WTC11 (cell line): ENCODE data around the gene GINS1.

Experiments used
- TF ChIP-seq, protein P1 (sequence below): sonication (generic); formaldehyde crosslinking; conservative IDR thresholded peaks from 2 replicates; pipeline ENCODE4 v1.8.1; 2023; ENCODE audit warnings: mild to moderate bottlenecking, low read depth, missing genetic modification reagents, moderate library complexity
- TF ChIP-seq, protein P2 (sequence below): sonication (generic); formaldehyde crosslinking; IDR thresholded peaks from 2 replicates; pipeline ENCODE4 v1.8.1; 2023; ENCODE audit warnings: mild to moderate bottlenecking, missing genetic modification reagents, moderate library complexity

DNA sequence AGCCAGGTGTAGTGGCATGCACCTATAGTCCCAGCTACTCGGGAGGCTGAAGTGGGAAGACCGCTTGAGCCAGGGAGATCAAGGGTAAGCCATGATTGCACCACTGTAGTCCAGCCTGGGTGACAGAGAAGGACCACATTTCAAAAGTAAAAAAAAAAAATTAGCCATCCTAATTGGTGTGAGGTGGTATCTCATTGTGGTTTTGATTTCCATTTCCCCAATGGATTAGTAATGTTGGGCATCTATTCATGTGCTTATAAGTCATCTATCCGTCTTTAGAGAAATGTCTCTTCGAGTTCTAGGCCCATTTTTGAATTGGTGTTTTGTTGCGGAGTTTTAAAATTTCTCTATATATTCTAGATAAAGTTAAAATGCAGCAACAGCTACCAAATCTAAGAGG lies 38.5 kb upstream of the GINS1 start:
- TF ChIP-seq, protein P1, sequence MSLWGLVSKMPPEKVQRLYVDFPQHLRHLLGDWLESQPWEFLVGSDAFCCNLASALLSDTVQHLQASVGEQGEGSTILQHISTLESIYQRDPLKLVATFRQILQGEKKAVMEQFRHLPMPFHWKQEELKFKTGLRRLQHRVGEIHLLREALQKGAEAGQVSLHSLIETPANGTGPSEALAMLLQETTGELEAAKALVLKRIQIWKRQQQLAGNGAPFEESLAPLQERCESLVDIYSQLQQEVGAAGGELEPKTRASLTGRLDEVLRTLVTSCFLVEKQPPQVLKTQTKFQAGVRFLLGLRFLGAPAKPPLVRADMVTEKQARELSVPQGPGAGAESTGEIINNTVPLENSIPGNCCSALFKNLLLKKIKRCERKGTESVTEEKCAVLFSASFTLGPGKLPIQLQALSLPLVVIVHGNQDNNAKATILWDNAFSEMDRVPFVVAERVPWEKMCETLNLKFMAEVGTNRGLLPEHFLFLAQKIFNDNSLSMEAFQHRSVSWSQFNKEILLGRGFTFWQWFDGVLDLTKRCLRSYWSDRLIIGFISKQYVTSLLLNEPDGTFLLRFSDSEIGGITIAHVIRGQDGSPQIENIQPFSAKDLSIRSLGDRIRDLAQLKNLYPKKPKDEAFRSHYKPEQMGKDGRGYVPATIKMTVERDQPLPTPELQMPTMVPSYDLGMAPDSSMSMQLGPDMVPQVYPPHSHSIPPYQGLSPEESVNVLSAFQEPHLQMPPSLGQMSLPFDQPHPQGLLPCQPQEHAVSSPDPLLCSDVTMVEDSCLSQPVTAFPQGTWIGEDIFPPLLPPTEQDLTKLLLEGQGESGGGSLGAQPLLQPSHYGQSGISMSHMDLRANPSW (CRISPR knock-in tag) = no peak
- TF ChIP-seq, protein P2, sequence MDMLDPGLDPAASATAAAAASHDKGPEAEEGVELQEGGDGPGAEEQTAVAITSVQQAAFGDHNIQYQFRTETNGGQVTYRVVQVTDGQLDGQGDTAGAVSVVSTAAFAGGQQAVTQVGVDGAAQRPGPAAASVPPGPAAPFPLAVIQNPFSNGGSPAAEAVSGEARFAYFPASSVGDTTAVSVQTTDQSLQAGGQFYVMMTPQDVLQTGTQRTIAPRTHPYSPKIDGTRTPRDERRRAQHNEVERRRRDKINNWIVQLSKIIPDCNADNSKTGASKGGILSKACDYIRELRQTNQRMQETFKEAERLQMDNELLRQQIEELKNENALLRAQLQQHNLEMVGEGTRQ (CRISPR knock-in tag) = no peak
